Gastroesophageal sphincter (tissue), 3 donors: Measurements from ENCODE around the gene PIP4K2B.

Experiments used
- CTCF ChIP-seq, 4 experiments: fragments of 200-600 bp in 2 of 4; fragments of 450-650 bp in 2 of 4; sonication (generic) in 1 of 4; IDR thresholded peaks; one replicate each; pipeline ENCODE4 v1.5.1; 2017 to 2019; ENCODE audit warnings: antibody characterized with exemption in 4 of 4, mild to moderate bottlenecking in 2 of 4, moderate library complexity in 2 of 4
- EP300 ChIP-seq: sonication (generic); formaldehyde crosslinking; IDR thresholded peaks from one replicate; pipeline ENCODE4 v1.6.1; 2017; ENCODE audit warnings: antibody characterized with exemption, mild to moderate bottlenecking
- POLR2A ChIP-seq, 2 donors: fragments of 450-650 bp; IDR thresholded peaks; one replicate each; pipeline ENCODE4 v1.6.1; 2017; ENCODE audit warnings: antibody characterized with exemption in 2 of 2, mild to moderate bottlenecking in 2 of 2, moderate library complexity in 1 of 2
- POLR2AphosphoS5 ChIP-seq: sonication (generic); formaldehyde crosslinking; IDR thresholded peaks from one replicate; pipeline ENCODE4 v1.6.1; 2017; ENCODE audit warnings: antibody characterized with exemption

GRCh38 chr17:38745545-38745944 is 53.8 kb downstream of the PIP4K2B start:
- no peak for TF ChIP-seq CTCF (IDR thresholded peaks at IDR 0.05)
- no peak for TF ChIP-seq POLR2AphosphoS5
- no peak for TF ChIP-seq POLR2A (IDR thresholded peaks at IDR 0.05)
- no peak for TF ChIP-seq EP300
